Kidney epithelial cell (primary cell): ENCODE results near the gene ABTB2. TPM values are rescaled to one million over a fixed set of nuclear protein-coding genes. Genes with fewer than 3 reads are reported as not detected.

Experiments used
- DNase-seq: peaks from one replicate; pipeline ENCODE4 v3.0.0-alpha.2; 2010; ENCODE audit warnings: low read depth
- H3K27me3 ChIP-seq: 2 replicates; pipeline ENCODE4 v1.6.0; 2011; ENCODE audit warnings: low read length; ENCODE audit not compliant: control insufficient read depth, insufficient read depth
- H3K36me3 ChIP-seq: 2 replicates; pipeline ENCODE4 v1.5.1; 2011; ENCODE audit warnings: low read length; ENCODE audit not compliant: control insufficient read depth, insufficient read depth
- H3K4me3 ChIP-seq: 2 replicates; pipeline ENCODE4 v1.5.1; 2011; ENCODE audit warnings: low read depth, mild to moderate bottlenecking, control low read depth, low read length
- total RNA-seq: library from RNA; depleted of rRNA; stranded (reverse); fragments of >200 nt; gene quantifications from 2 replicates; pipeline ENCODE4 v1.2.3, GENCODE V29; 2015
- TF ChIP-seq, protein P1 (sequence below): IDR thresholded peaks from 2 replicates; pipeline ENCODE4 v1.5.1; 2011; ENCODE audit warnings: mild to moderate bottlenecking, moderate library complexity, low read length, control low read depth, inconsistent platforms; ENCODE audit not compliant: insufficient read depth, poor library complexity, severe bottlenecking

Gene ABTB2
- total RNA-seq, 1 donor from 2014 or later: 26.8 TPM

DNA sequence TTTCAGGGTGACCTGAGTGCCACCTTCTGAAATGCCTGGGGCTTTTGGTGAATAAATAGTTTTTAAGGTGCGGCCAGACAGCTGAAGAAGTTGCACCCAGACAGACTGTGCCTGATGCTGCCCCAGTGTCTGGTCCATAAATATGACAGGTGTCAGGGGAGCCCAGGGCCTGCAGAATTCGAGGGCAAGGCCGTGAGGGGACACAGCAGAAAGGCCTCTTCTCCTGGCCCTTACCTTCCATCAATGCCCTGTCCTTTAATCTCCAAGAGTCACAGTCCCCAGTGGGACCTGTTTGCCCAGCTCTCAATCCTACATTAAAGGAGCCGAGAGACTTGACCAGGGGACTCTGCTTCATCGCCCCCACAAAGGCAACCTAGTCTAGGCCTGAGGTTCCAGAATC, 206.6 kb downstream of the ABTB2 start:
- Histone ChIP-seq H3K27me3 (no peaks in the 10 kb centered on the region), H3K4me3 (no peak overlapping the region), H3K36me3 (peaks cover 6% of the 10 kb centered on the region)
- TF ChIP-seq, protein P1, sequence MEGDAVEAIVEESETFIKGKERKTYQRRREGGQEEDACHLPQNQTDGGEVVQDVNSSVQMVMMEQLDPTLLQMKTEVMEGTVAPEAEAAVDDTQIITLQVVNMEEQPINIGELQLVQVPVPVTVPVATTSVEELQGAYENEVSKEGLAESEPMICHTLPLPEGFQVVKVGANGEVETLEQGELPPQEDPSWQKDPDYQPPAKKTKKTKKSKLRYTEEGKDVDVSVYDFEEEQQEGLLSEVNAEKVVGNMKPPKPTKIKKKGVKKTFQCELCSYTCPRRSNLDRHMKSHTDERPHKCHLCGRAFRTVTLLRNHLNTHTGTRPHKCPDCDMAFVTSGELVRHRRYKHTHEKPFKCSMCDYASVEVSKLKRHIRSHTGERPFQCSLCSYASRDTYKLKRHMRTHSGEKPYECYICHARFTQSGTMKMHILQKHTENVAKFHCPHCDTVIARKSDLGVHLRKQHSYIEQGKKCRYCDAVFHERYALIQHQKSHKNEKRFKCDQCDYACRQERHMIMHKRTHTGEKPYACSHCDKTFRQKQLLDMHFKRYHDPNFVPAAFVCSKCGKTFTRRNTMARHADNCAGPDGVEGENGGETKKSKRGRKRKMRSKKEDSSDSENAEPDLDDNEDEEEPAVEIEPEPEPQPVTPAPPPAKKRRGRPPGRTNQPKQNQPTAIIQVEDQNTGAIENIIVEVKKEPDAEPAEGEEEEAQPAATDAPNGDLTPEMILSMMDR: no peak
- no peak for DNase-seq

GRCh38 chr11:34150494-34151151, 207.2 kb downstream of the ABTB2 start:
- DNase-seq: no peak
- Histone ChIP-seq H3K27me3 (no peaks in the 10 kb centered on the region), H3K4me3 (no peak overlapping the region), H3K36me3 (peaks cover 6% of the 10 kb centered on the region)
- TF ChIP-seq, protein P1: no peak

- Histone ChIP-seq H3K27me3 (no peaks in the 10 kb centered on the region), H3K36me3 (peaks cover 6% of the 10 kb centered on the region), H3K4me3 (no peak overlapping the region)
- no peak for DNase-seq
- TF ChIP-seq, protein P1: peak; percentile 46
These were observed 208.0 kb downstream of the ABTB2 start for GRCh38 chr11:34149786-34150185.

- DNase-seq: no peak
- Histone ChIP-seq H3K36me3 (peaks cover 6% of the 10 kb centered on the region), H3K27me3 (no peaks in the 10 kb centered on the region), H3K4me3 (no peak overlapping the region)
- TF ChIP-seq, protein P1: no peak
These were observed 208.5 kb downstream of the ABTB2 start for GRCh38 chr11:34149274-34149673.

- Histone ChIP-seq H3K27me3 (no peaks in the 10 kb centered on the region), H3K4me3 (no peak overlapping the region), H3K36me3 (peaks cover 4% of the 10 kb centered on the region)
- no peak for DNase-seq
- TF ChIP-seq, protein P1: no peak
These were observed 209.2 kb downstream of the ABTB2 start for GRCh38 chr11:34148504-34149165.
